Fibroblast of villous mesenchyme (primary cell): Measurements from ENCODE around the gene TMEM191C. TPM values are rescaled to one million over a fixed set of nuclear protein-coding genes. Genes with fewer than 3 reads are reported as not detected.

Experiments
- DNase-seq: peaks from one replicate; pipeline ENCODE4 v3.0.0-alpha.2; 2010; ENCODE audit warnings: low read depth
- H3K4me3 ChIP-seq: 2 replicates; pipeline ENCODE4 v1.5.1; 2011; ENCODE audit warnings: low read depth, mild to moderate bottlenecking, low read length
- CTCF ChIP-seq: IDR thresholded peaks from 2 replicates; pipeline ENCODE4 v1.5.1; 2012; ENCODE audit warnings: low read depth, mild to moderate bottlenecking, low read length; ENCODE audit not compliant: insufficient read depth
- total RNA-seq: library from RNA; depleted of rRNA; stranded (reverse); fragments of >200 nt; gene quantifications from 2 replicates; pipeline ENCODE4 v1.2.3, GENCODE V29; 2012

TMEM191C gene
- total RNA-seq, 1 donor, result 1.7 TPM

GRCh38 chr22:21443057-21443734, 24.0 kb upstream of the TMEM191C start:
- no peak for TF ChIP-seq CTCF
- no peak overlapping the region for H3K4me3 ChIP-seq
- no peak for DNase-seq

GRCh38 chr22:21443735-21444421, 23.3 kb upstream of the TMEM191C start:
- no peak for TF ChIP-seq CTCF
- no peak overlapping the region for H3K4me3 ChIP-seq
- DNase-seq, result no peak

- DNase-seq, result no peak
- TF ChIP-seq CTCF, result no peak
These were observed 22.3 kb upstream of the TMEM191C start for GRCh38 chr22:21444701-21445436.

GRCh38 chr22:21445437-21446127, 21.6 kb upstream of the TMEM191C start:
- H3K4me3 ChIP-seq, result no peak overlapping the region
- no peak for DNase-seq
- no peak for TF ChIP-seq CTCF

More at GRCh38 chr22:21444701-21445436, 22.3 kb upstream of the TMEM191C start:
- no peak overlapping the region for H3K4me3 ChIP-seq

- DNase-seq, result no peak
- no peak overlapping the region for H3K4me3 ChIP-seq
- no peak for TF ChIP-seq CTCF
These were observed 20.9 kb upstream of the TMEM191C start for GRCh38 chr22:21446128-21446826.
